Upper lobe of left lung (tissue), 6 donors: ENCODE data around the gene ADAMTS3. TPM values are rescaled to one million over a fixed set of nuclear protein-coding genes. Genes with fewer than 3 reads are reported as not detected.
"Not testable (repeated sequence)": the region's sequence is repeated elsewhere in the genome, so short reads cannot be mapped to it uniquely, and the experiment has no call there.

Experiments used
- ATAC-seq, 2 donors: fragments of 200-7000 bp; cut with Tn5 transposase; one replicate each; pipeline ENCODE4 v1.9.1; 2022; ENCODE audit warnings: mild to moderate bottlenecking in 2 of 2, moderate library complexity in 2 of 2; ENCODE audit not compliant: low FRiP score in 2 of 2
- DNase-seq, 2 donors: peaks; one replicate each; pipeline ENCODE4 v3.0.0-alpha.2; 2019 to 2020
- H3K27ac ChIP-seq, 4 donors: fragments of 200-600 bp; sonication (generic); one replicate each; pipeline ENCODE4 v1.5.1; 2016 to 2019
- H3K27me3 ChIP-seq, 4 donors: fragments of 200-600 bp; sonication (generic); one replicate each; pipeline ENCODE4 v1.5.1; 2017 to 2019
- H3K36me3 ChIP-seq, 4 donors: fragments of 200-600 bp; sonication (generic); one replicate each; pipeline ENCODE4 v1.5.1; 2016 to 2019
- H3K4me1 ChIP-seq, 4 donors: fragments of 200-600 bp; sonication (generic); one replicate each; pipeline ENCODE4 v1.5.1; 2018 to 2019
- H3K4me3 ChIP-seq, 4 donors: fragments of 200-600 bp; sonication (generic); one replicate each; pipeline ENCODE4 v1.5.1; 2017 to 2019; ENCODE audit warnings: mild to moderate bottlenecking in 2 of 4, moderate library complexity in 1 of 4
- H3K9me3 ChIP-seq, 4 donors: fragments of 200-600 bp; sonication (generic); one replicate each; pipeline ENCODE4 v1.5.1; 2018 to 2019
- CTCF ChIP-seq, 6 experiments: fragments of 450-650 bp in 4 of 6; fragments of 200-600 bp in 2 of 6; sonication (generic) in 2 of 6; IDR thresholded peaks; one replicate each; pipeline ENCODE4 v1.5.1; 2016 to 2019; ENCODE audit warnings: antibody characterized with exemption in 6 of 6
- EP300 ChIP-seq, 4 donors: sonication (generic); formaldehyde crosslinking; IDR thresholded peaks; one replicate each; pipeline ENCODE4 v1.5.1; 2017; ENCODE audit warnings: antibody characterized with exemption in 4 of 4, control low read depth in 2 of 4
- POLR2A ChIP-seq, 4 donors: fragments of 450-650 bp; IDR thresholded peaks; one replicate each; pipeline ENCODE4 v1.5.1; 2016 to 2017; ENCODE audit warnings: antibody characterized with exemption in 4 of 4, mild to moderate bottlenecking in 2 of 4
- POLR2AphosphoS5 ChIP-seq, 2 donors: sonication (generic); formaldehyde crosslinking; IDR thresholded peaks; one replicate each; pipeline ENCODE4 v1.5.1; 2017; ENCODE audit warnings: antibody characterized with exemption in 2 of 2
- WGBS, 2 donors: methylation state at CpG; one replicate each; pipeline ENCODE4 v1.1.5; 2017 to 2018; 5-methylcytosine and 5-hydroxymethylcytosine counted together
- total RNA-seq, 6 donors: library from RNA; depleted of rRNA in 4 of 6; stranded (reverse); fragments of >200 nt in 4 of 6; gene quantifications; one replicate each; pipeline versions ENCODE4 v1.1.0 to v1.2.1, GENCODE V29; 2016 to 2021
- donor health status: DM: no; HTN: no; CAD: no; lungs with moderate emphysema.
- donor health status: DM: no; HTN: yes; CAD: no; lungs with severe emphysema.

The ADAMTS3 gene
- total RNA-seq, 6 donors from 2014 or later = 1.0 to 5.2 (median 2.3) TPM

GRCh38 chr4:72555377-72555831, 13.6 kb downstream of the ADAMTS3 start:
- no peak overlapping the region for H3K4me3 ChIP-seq
- TF ChIP-seq POLR2AphosphoS5 (IDR thresholded peaks at IDR 0.05) (no peak), EP300 (IDR thresholded peaks at IDR 0.05) (no peak), POLR2A (IDR thresholded peaks at IDR 0.05) (no peak), CTCF (IDR thresholded peaks at IDR 0.05) (no peak)
- ATAC-seq (no peak), DNase-seq (no peak)
- no peaks in the 10 kb centered on the region for H3K27me3 ChIP-seq
- no peaks in the 10 kb centered on the region for H3K4me1 ChIP-seq
- no peaks in the 10 kb centered on the region for H3K9me3 ChIP-seq
- WGBS, 2 donors = 55 to 65% methylated on average over 3 of the region's 3 CpGs
- no peaks in the 10 kb centered on the region for H3K36me3 ChIP-seq
- no peak overlapping the region for H3K27ac ChIP-seq

GRCh38 chr4:72553540-72554337, 15.3 kb downstream of the ADAMTS3 start:
- Histone ChIP-seq H3K4me3 (no peak overlapping the region), H3K36me3 (no peaks in the 10 kb centered on the region), H3K27me3 (no peaks in the 10 kb centered on the region), H3K9me3 (no peaks in the 10 kb centered on the region), H3K27ac (no peak overlapping the region), H3K4me1 (no peaks in the 10 kb centered on the region)
- TF ChIP-seq POLR2AphosphoS5 (IDR thresholded peaks at IDR 0.05) (no peak), EP300 (IDR thresholded peaks at IDR 0.05) (no peak), POLR2A (IDR thresholded peaks at IDR 0.05) (no peak), CTCF (IDR thresholded peaks at IDR 0.05) (no peak)
- no peak for DNase-seq
- 75 to 92% methylated on average over 1 of the region's 1 CpG for WGBS, 2 donors
- ATAC-seq = no peak

GRCh38 chr4:72552447-72552846, 16.6 kb downstream of the ADAMTS3 start:
- Histone ChIP-seq H3K27me3 (no peaks in the 10 kb centered on the region), H3K4me1 (no peaks in the 10 kb centered on the region), H3K36me3 (no peaks in the 10 kb centered on the region), H3K9me3 (no peaks in the 10 kb centered on the region), H3K4me3 (no peak overlapping the region), H3K27ac (no peak overlapping the region)
- DNase-seq = no peak
- no peak for TF ChIP-seq EP300 (IDR thresholded peaks at IDR 0.05)
- TF ChIP-seq POLR2A (IDR thresholded peaks at IDR 0.05) = no peak
- TF ChIP-seq CTCF (IDR thresholded peaks at IDR 0.05) = no peak
- no peak for TF ChIP-seq POLR2AphosphoS5 (IDR thresholded peaks at IDR 0.05)
- no peak for ATAC-seq
- WGBS, 2 donors = 98 to 100% methylated on average over 2 of the region's 2 CpGs

- Histone ChIP-seq H3K4me3 (no peak overlapping the region), H3K36me3 (no peaks in the 10 kb centered on the region), H3K9me3 (no peaks in the 10 kb centered on the region), H3K4me1 (no peaks in the 10 kb centered on the region), H3K27ac (no peak overlapping the region), H3K27me3 (no peaks in the 10 kb centered on the region)
- 89 to 98% methylated on average over 1 of the region's 1 CpG for WGBS, 2 donors
- DNase-seq (no peak), ATAC-seq (no peak)
- no peak for TF ChIP-seq CTCF (IDR thresholded peaks at IDR 0.05)
- TF ChIP-seq POLR2A (IDR thresholded peaks at IDR 0.05) = no peak
- TF ChIP-seq POLR2AphosphoS5 (IDR thresholded peaks at IDR 0.05) = no peak
Measured at GRCh38 chr4:72546456-72546855, 22.6 kb downstream of the ADAMTS3 start.

GRCh38 chr4:72540694-72541093, 28.3 kb downstream of the ADAMTS3 start:
- not testable (repeated sequence) for H3K9me3 ChIP-seq, H3K4me3 ChIP-seq, H3K27ac ChIP-seq, H3K36me3 ChIP-seq, H3K4me1 ChIP-seq, H3K27me3 ChIP-seq, DNase-seq, ATAC-seq
- WGBS, 2 donors = 46% methylated on average over 1 of the region's 1 CpG; no CpG with 5 or more reads in 1 of the 2 donors
